ENCODE measurements around the gene CNTN5. TPM values are rescaled to one million over a fixed set of nuclear protein-coding genes. Genes with fewer than 3 reads are reported as not detected.

Gene CNTN5
- total RNA-seq, 1 donor from 2014 or later = 1.6 TPM

DNA sequence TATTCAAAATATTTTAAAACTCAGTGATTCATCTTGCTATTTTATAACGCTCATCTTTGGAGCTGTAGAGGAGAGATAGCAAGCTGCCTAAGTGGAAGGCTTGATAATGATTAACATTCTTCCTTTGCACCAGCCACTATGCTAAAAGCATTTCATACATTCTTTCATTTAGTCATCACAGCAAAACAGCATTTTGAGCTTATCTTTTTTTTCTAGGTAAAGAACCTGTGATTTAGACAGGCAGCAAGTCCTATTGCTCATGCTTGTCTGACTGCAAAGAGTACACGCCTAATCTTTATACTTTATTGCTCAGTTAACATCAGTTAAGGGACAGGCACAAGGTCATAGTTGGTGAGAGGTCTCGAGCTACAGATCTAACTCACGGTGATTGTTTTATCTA, 953.2 kb downstream of the CNTN5 start:
- H3K27ac Mint-ChIP-seq (ENCODE audit: unreplicated experiment) = no peak overlapping the region
- no peaks in the 10 kb centered on the region for H3K27me3 Mint-ChIP-seq (ENCODE audit: unreplicated experiment)
- no peak overlapping the region for H3K4me3 Mint-ChIP-seq (ENCODE audit: unreplicated experiment)
- H3K9me3 Mint-ChIP-seq (ENCODE audit: unreplicated experiment) = no peaks in the 10 kb centered on the region
- no peak for DNase-seq
- no peaks in the 10 kb centered on the region for H3K36me3 Mint-ChIP-seq (ENCODE audit: unreplicated experiment)
- TF ChIP-seq, protein P1, sequence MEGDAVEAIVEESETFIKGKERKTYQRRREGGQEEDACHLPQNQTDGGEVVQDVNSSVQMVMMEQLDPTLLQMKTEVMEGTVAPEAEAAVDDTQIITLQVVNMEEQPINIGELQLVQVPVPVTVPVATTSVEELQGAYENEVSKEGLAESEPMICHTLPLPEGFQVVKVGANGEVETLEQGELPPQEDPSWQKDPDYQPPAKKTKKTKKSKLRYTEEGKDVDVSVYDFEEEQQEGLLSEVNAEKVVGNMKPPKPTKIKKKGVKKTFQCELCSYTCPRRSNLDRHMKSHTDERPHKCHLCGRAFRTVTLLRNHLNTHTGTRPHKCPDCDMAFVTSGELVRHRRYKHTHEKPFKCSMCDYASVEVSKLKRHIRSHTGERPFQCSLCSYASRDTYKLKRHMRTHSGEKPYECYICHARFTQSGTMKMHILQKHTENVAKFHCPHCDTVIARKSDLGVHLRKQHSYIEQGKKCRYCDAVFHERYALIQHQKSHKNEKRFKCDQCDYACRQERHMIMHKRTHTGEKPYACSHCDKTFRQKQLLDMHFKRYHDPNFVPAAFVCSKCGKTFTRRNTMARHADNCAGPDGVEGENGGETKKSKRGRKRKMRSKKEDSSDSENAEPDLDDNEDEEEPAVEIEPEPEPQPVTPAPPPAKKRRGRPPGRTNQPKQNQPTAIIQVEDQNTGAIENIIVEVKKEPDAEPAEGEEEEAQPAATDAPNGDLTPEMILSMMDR (IDR thresholded peaks at IDR 0.05; ENCODE audit: partially characterized antibody, unreplicated experiment) = no peak
- no peaks in the 10 kb centered on the region for H3K4me1 Mint-ChIP-seq (ENCODE audit: low read depth, unreplicated experiment)

DNA sequence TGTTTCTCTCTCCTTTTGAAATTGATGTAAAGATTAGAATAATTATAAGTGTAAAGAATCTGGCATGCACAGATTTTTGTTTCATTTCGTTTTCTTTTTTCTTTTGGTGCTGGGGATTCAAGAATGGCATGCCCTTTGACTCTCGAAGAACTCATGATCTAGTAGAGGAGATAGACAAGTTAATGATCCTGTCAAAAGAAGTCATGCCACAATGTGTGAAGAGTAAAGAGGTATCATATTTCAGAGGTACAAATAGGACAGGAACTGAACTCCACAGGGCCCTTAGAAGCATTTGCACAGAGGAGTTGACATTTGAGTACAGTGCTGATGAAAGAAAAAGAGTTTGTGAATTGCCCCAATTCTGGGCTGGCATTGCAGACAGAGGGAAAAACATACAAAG, 958.3 kb downstream of the CNTN5 start:
- Mint-ChIP-seq H3K9me3 (ENCODE audit: unreplicated experiment) (no peaks in the 10 kb centered on the region), H3K4me3 (ENCODE audit: unreplicated experiment) (no peak overlapping the region), H3K27me3 (ENCODE audit: unreplicated experiment) (no peaks in the 10 kb centered on the region), H3K36me3 (ENCODE audit: unreplicated experiment) (no peaks in the 10 kb centered on the region), H3K4me1 (ENCODE audit: low read depth, unreplicated experiment) (no peaks in the 10 kb centered on the region), H3K27ac (ENCODE audit: unreplicated experiment) (no peak overlapping the region)
- no peak for DNase-seq
- TF ChIP-seq, protein P1 (IDR thresholded peaks at IDR 0.05; ENCODE audit: partially characterized antibody, unreplicated experiment) = no peak

DNA sequence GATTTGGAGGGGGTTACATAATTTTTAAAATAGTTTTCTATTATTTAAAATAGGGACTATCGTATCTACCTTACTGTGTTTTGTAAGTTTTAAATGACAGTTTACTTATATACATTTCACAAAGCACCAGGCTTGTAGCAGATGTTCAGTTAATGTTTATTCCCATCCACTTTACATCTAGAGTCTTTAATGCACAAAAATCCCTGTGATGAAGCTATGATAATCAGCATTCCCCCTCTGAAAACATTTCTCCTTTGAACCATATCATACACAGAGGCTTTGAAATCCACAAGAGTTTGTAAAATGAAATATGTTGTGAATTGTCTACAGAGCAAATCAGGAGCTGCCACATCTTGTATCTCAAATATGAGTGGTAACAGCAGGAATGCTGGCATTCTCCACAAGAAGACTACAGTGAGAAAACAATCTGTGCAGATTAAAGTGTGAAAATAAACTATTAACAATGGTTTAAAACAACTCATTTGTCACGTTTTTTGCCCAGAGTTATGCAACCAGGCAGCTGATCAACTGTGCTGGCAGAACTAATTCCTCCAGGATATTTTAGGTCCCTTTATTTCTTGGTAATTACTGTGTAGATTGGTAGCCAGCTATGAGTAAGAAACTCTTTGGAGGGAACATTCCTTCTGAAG, 967.2 kb downstream of the CNTN5 start:
- Mint-ChIP-seq H3K27ac (ENCODE audit: unreplicated experiment) (no peak overlapping the region), H3K36me3 (ENCODE audit: unreplicated experiment) (no peaks in the 10 kb centered on the region), H3K9me3 (ENCODE audit: unreplicated experiment) (no peaks in the 10 kb centered on the region), H3K4me3 (ENCODE audit: unreplicated experiment) (no peak overlapping the region), H3K4me1 (ENCODE audit: low read depth, unreplicated experiment) (no peaks in the 10 kb centered on the region), H3K27me3 (ENCODE audit: unreplicated experiment) (peaks cover 3% of the 10 kb centered on the region)
- no peak for DNase-seq
- TF ChIP-seq, protein P1 (IDR thresholded peaks at IDR 0.05; ENCODE audit: partially characterized antibody, unreplicated experiment) = no peak

DNA sequence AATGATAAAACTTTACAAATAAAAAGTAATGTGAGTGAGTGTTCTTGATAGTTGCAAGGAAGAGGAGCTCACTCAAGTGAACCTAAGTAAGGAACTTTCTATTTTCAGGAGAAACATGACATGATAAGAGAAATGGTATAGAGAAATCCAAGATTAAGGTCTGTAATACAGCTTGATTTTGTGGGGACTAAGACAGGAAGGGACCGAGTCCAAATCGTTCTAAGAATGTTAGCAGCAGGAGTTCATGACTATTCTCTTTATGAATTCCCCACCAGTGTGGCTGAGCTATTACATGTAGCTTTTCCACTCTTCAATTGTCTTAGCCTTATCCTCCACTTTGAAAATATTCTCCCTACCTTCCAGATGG, 967.7 kb downstream of the CNTN5 start:
- H3K9me3 Mint-ChIP-seq (ENCODE audit: unreplicated experiment) = no peaks in the 10 kb centered on the region
- TF ChIP-seq, protein P1 (IDR thresholded peaks at IDR 0.05; ENCODE audit: partially characterized antibody, unreplicated experiment) = no peak
- no peak for DNase-seq
- H3K27me3 Mint-ChIP-seq (ENCODE audit: unreplicated experiment) = peaks cover 3% of the 10 kb centered on the region
- H3K4me1 Mint-ChIP-seq (ENCODE audit: low read depth, unreplicated experiment) = no peaks in the 10 kb centered on the region
- H3K4me3 Mint-ChIP-seq (ENCODE audit: unreplicated experiment) = no peak overlapping the region
- H3K27ac Mint-ChIP-seq (ENCODE audit: unreplicated experiment) = no peak overlapping the region
- H3K36me3 Mint-ChIP-seq (ENCODE audit: unreplicated experiment) = no peaks in the 10 kb centered on the region

DNA sequence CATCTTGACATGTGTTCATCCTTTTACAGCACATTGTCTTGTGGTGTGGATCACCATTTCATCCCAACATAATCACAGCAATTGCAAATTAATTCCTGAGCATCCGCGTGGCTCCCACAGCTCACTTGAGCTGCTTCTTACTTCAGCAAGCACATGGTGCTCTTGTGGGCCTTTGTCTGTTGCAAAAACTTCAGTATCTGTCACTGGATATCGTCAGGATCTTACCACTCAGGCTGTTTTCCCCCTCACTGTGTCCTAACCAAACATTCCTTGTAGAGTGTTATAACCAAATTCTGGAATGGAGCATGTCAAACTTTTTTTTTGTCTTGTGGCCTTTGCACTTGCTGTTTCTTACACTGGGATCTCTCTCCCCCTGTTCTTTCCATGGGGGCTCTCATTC, 983.2 kb downstream of the CNTN5 start:
- H3K36me3 Mint-ChIP-seq (ENCODE audit: unreplicated experiment) = no peaks in the 10 kb centered on the region
- no peaks in the 10 kb centered on the region for H3K4me1 Mint-ChIP-seq (ENCODE audit: low read depth, unreplicated experiment)
- DNase-seq = no peak
- peaks cover 3% of the 10 kb centered on the region for H3K27me3 Mint-ChIP-seq (ENCODE audit: unreplicated experiment)
- TF ChIP-seq, protein P1 (IDR thresholded peaks at IDR 0.05; ENCODE audit: partially characterized antibody, unreplicated experiment) = no peak
- no peaks in the 10 kb centered on the region for H3K9me3 Mint-ChIP-seq (ENCODE audit: unreplicated experiment)
- H3K4me3 Mint-ChIP-seq (ENCODE audit: unreplicated experiment) = no peak overlapping the region
- H3K27ac Mint-ChIP-seq (ENCODE audit: unreplicated experiment) = no peak overlapping the region
